ENCODE measurements around the gene DYNC2LI1.

DYNC2LI1 gene

DNA sequence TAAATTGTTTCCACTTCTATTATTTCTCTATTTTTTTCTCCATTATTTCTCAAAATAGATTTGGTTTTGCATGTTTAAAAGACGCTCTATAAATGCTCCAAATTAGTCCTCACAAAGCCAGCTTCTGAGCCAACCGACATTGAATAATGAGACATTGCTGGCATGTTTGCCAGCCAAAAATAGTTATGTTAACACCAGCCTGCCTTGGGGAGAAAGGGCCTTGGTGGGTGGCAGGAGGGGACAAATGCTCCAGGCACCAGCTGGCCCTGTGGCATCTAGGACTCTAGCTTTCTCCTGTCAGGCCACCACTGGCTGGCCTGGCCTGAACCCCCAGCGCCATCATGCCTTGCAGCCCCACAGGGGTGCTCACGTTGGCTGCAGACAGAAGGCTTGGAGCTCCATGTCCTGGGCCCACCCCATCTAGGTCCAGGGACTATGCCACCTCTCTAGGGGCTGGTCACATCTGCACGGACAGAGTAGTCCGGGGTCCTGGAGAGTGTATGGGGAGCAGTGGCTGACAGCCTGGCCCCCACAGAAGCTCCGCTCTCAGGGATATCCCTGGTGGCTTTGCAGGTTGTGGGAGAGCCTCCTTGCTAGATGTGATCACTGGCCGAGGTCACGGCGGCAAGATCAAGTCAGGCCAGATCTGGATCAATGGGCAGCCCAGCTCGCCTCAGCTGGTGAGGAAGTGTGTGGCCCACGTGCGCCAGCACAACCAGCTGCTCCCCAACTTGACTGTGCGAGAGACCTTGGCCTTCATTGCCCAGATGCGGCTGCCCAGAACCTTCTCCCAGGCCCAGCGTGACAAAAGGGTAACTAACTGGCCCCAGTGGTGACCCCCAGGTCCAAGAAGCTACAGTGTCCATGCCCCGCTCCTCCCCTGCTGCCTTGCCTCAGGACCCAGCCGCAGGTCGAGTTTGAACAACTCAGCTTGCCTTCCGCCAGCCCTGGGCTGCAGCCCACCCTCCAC lies 77.5 kb downstream of the DYNC2LI1 start:
- no peak for FAIRE-seq

- no peak for FAIRE-seq
Observed at GRCh38 chr2:43852196-43852730, 78.4 kb downstream of the DYNC2LI1 start.

- FAIRE-seq: no peak
Observed at GRCh38 chr2:43853141-43854081, 79.6 kb downstream of the DYNC2LI1 start.

GRCh38 chr2:43854671-43855070 lies 80.8 kb downstream of the DYNC2LI1 start:
- FAIRE-seq: no peak

GRCh38 chr2:43855292-43855691 lies 81.5 kb downstream of the DYNC2LI1 start:
- no peak for FAIRE-seq

All from islet of Langerhans (tissue), 1 donor.